ENCODE results near the gene RHOT2. TPM values are rescaled to one million over a fixed set of nuclear protein-coding genes. Genes with fewer than 3 reads are reported as not detected.

RHOT2 gene
- total and polyA plus RNA-seq, 9 of the 15 experiments (the other 6 are each of a cell fraction or from before 2014, with no cell fraction given): 5.0 to 373 (median 112) TPM

DNA sequence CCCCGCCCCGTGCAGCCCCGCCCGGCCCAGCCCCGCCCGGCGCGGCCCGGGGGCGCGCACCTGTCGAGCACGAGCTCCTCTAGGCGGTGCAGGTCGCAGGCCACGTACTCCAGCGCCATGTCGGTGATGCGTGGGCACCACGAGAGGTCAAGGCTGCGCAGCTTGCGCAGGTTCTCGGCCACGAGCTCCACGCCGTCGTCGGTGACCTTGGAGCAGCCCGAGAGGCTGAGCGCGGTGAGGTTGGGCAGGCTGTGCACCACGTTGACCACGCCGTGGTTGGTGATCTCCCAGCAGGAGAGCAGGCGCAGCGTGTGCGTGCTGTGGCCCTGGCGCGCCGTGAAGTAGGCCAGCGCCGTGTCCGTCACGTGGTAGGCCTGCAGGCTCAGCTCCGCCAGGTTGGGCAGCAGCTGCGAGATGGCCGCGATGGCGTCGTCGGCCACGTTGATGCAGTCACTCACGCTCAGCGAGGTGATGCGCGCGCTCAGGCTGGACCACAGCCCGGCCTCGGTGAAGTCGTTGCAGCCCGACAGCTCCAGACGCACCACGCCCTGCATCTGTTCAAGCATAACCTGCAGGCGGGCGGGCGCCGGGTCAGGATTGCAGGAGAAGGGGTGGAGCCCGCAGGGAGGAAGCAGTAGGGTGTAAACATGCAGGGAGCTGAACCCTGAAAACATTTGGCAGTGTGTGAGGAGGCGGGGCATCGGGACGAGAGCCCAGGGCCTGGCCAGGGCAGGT is 27.6 kb downstream of the RHOT2 start (continued):
- TF ChIP-seq, protein P1, sequence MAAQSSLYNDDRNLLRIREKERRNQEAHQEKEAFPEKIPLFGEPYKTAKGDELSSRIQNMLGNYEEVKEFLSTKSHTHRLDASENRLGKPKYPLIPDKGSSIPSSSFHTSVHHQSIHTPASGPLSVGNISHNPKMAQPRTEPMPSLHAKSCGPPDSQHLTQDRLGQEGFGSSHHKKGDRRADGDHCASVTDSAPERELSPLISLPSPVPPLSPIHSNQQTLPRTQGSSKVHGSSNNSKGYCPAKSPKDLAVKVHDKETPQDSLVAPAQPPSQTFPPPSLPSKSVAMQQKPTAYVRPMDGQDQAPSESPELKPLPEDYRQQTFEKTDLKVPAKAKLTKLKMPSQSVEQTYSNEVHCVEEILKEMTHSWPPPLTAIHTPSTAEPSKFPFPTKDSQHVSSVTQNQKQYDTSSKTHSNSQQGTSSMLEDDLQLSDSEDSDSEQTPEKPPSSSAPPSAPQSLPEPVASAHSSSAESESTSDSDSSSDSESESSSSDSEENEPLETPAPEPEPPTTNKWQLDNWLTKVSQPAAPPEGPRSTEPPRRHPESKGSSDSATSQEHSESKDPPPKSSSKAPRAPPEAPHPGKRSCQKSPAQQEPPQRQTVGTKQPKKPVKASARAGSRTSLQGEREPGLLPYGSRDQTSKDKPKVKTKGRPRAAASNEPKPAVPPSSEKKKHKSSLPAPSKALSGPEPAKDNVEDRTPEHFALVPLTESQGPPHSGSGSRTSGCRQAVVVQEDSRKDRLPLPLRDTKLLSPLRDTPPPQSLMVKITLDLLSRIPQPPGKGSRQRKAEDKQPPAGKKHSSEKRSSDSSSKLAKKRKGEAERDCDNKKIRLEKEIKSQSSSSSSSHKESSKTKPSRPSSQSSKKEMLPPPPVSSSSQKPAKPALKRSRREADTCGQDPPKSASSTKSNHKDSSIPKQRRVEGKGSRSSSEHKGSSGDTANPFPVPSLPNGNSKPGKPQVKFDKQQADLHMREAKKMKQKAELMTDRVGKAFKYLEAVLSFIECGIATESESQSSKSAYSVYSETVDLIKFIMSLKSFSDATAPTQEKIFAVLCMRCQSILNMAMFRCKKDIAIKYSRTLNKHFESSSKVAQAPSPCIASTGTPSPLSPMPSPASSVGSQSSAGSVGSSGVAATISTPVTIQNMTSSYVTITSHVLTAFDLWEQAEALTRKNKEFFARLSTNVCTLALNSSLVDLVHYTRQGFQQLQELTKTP (IDR thresholded peaks at IDR 0.05; ENCODE audit: low read depth in 1 of 2, partially characterized antibody in 2 of 2): no peak
- TF ChIP-seq RBBP5 (IDR thresholded peaks at IDR 0.05; ENCODE audit: borderline replicate concordance, insufficient read depth, low read length, poor library complexity, severe bottlenecking) (peak; percentile 61), ZFX (CRISPR knock-in tag; IDR thresholded peaks at IDR 0.05) (peak; percentile 79), CHD4 (IDR thresholded peaks at IDR 0.05; ENCODE audit: insufficient read depth, insufficient replicate concordance, low read depth, low read length, poor library complexity, severe bottlenecking) (no peak), UBTF (IDR thresholded peaks at IDR 0.05; ENCODE audit: borderline replicate concordance in 1 of 2, low read depth in 2 of 2, low read length in 2 of 2) (no peak), ZBTB2 (IDR thresholded peaks at IDR 0.05) (peak; percentile 74), IRF2 (CRISPR knock-in tag; IDR thresholded peaks at IDR 0.05) (no peak), CHD1 (IDR thresholded peaks at IDR 0.05; ENCODE audit: low read length) (no peak), CBX1 (IDR thresholded peaks at IDR 0.05; ENCODE audit: low read depth) (0 out of 2 replicates have a peak, but pooled peaks have one; percentile 36), NCOA2 (IDR thresholded peaks at IDR 0.05; ENCODE audit: partially characterized antibody in 2 of 2) (no peak), ZKSCAN1 (IDR thresholded peaks at IDR 0.05; ENCODE audit: low read depth, low read length) (0 out of 2 replicates have a peak, but pooled peaks have one; percentile 24), TAF15 (IDR thresholded peaks at IDR 0.05; ENCODE audit: low read depth, low read length) (no peak), RHOXF2B (CRISPR knock-in tag; conservative IDR thresholded peaks at IDR 0.05) (no peak), ZC3H8 (IDR thresholded peaks at IDR 0.05) (no peak), BMI1 (IDR thresholded peaks at IDR 0.05; ENCODE audit: low read length) (no peak), SRSF9 (IDR thresholded peaks at IDR 0.05; ENCODE audit: borderline replicate concordance, low read depth, low read length) (no peak), SRSF1 (IDR thresholded peaks at IDR 0.05; ENCODE audit: low read depth, low read length) (no peak)
- TF ChIP-seq, protein P2, sequence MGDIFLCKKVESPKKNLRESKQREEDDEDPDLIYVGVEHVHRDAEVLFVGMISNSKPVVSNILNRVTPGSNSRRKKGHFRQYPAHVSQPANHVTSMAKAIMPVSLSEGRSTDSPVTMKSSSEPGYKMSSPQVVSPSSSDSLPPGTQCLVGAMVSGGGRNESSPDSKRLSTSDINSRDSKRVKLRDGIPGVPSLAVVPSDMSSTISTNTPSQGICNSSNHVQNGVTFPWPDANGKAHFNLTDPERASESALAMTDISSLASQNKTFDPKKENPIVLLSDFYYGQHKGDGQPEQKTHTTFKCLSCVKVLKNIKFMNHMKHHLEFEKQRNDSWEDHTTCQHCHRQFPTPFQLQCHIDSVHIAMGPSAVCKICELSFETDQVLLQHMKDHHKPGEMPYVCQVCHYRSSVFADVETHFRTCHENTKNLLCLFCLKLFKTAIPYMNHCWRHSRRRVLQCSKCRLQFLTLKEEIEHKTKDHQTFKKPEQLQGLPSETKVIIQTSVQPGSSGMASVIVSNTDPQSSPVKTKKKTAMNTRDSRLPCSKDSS (IDR thresholded peaks at IDR 0.05; ENCODE audit: low read depth, partially characterized antibody): no peak

Data from K562 (cell line).